Activated CD4-positive, CD25-positive, alpha-beta regulatory T cell treated with anti-CD3 and anti-CD28 coated beads, Interleukin-2, amount 50 U/mL, for 16 hours (primary cell): ENCODE results near the gene TMEM38A.
"Not testable (repeated sequence)": the region's sequence is repeated elsewhere in the genome, so short reads cannot be mapped to it uniquely, and the experiment has no call there.

Experiments used
- DNase-seq: peaks from one replicate; pipeline ENCODE4 v3.0.0-alpha.2; 2020; ENCODE audit warnings: low read depth, low spot score

TMEM38A gene

GRCh38 chr19:16676101-16676798 is 15.3 kb downstream of the TMEM38A start:
- DNase-seq, result no peak

GRCh38 chr19:16677055-16677454 is 16.1 kb downstream of the TMEM38A start:
- DNase-seq, result no peak

GRCh38 chr19:16678498-16678897 is 17.6 kb downstream of the TMEM38A start:
- no peak for DNase-seq

GRCh38 chr19:16679811-16680210 is 18.9 kb downstream of the TMEM38A start:
- DNase-seq, result no peak

GRCh38 chr19:16682539-16682938 is 21.6 kb downstream of the TMEM38A start:
- DNase-seq, result no peak

- no peak for DNase-seq
Measured at GRCh38 chr19:16684216-16684615, 23.3 kb downstream of the TMEM38A start.

GRCh38 chr19:16688084-16688483 is 27.1 kb downstream of the TMEM38A start:
- DNase-seq, result no peak

GRCh38 chr19:16698914-16699313 is 38.0 kb downstream of the TMEM38A start:
- DNase-seq, result no peak

GRCh38 chr19:16702123-16702522 is 41.2 kb downstream of the TMEM38A start:
- no peak for DNase-seq

GRCh38 chr19:16703677-16704076 is 42.7 kb downstream of the TMEM38A start:
- no peak for DNase-seq

- not testable (repeated sequence) for DNase-seq
Measured at GRCh38 chr19:16710870-16711269, 49.9 kb downstream of the TMEM38A start.

GRCh38 chr19:16712295-16712694 is 51.4 kb downstream of the TMEM38A start:
- not testable (repeated sequence) for DNase-seq

- peak; percentile 2 for DNase-seq
Measured at GRCh38 chr19:16714702-16715287, 53.9 kb downstream of the TMEM38A start.

GRCh38 chr19:16715611-16716010 is 54.7 kb downstream of the TMEM38A start:
- no peak for DNase-seq

GRCh38 chr19:16721051-16721450 is 60.1 kb downstream of the TMEM38A start:
- no peak for DNase-seq

- DNase-seq, result no peak
Measured at GRCh38 chr19:16722591-16722990, 61.7 kb downstream of the TMEM38A start.

- no peak for DNase-seq
Measured at GRCh38 chr19:16726916-16727315, 66.0 kb downstream of the TMEM38A start.

- DNase-seq, result not testable (repeated sequence)
Measured at GRCh38 chr19:16735650-16736266, 74.8 kb downstream of the TMEM38A start.

- DNase-seq, result no peak
Measured at GRCh38 chr19:16736709-16737108, 75.8 kb downstream of the TMEM38A start.

- DNase-seq, result no peak
Measured at GRCh38 chr19:16737911-16738310, 77.0 kb downstream of the TMEM38A start.

- no peak for DNase-seq
Measured at GRCh38 chr19:16739546-16739945, 78.6 kb downstream of the TMEM38A start.
